GM19438 (cell line): ENCODE measurements around the gene RGS2.

Source experiments
- ATAC-seq: cut with Tn5 transposase; IDR thresholded peaks from one replicate; pipeline ENCODE4 v1.9.1; 2021; ENCODE audit warnings: low read depth; ENCODE audit not compliant: unreplicated experiment

RGS2 gene

GRCh38 chr1:192826791-192827546, 18.1 kb downstream of the RGS2 start:
- ATAC-seq = peak; percentile 96

DNA sequence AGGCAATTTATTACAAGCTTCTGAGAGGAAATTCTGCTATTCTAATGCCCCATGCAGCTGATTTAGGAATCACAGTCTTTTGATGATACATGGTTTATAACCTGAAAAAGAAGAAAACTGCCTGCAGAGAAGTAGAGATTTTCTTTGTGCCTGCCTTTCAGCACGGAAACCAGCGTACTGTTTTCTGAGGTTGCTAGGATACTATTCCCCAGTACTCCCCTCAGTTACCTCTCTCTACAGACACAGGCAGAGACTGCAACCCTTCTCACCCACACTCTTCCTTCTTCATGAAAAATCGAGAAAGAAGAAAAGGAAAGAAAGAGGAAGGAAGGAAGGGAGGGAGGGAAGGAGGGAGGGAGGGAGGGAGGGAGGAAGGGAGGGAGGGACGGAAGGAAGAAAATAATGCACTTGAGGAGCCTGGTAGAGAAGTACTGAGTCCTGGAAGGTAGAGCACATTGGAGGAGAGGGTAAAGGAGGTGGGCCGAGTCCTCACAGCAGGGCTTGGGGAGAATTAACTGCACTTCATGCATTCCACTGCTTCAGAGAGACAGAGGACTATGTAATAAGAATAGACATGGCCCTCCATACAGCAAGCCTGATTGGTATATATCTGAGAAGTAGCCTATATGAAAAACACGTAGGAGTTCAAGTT, 21.9 kb downstream of the RGS2 start:
- ATAC-seq = no peak

- no peak for ATAC-seq
These were observed 23.0 kb downstream of the RGS2 start for GRCh38 chr1:192831706-192832355.

- ATAC-seq = no peak
These were observed 23.7 kb downstream of the RGS2 start for GRCh38 chr1:192832492-192832891.

DNA sequence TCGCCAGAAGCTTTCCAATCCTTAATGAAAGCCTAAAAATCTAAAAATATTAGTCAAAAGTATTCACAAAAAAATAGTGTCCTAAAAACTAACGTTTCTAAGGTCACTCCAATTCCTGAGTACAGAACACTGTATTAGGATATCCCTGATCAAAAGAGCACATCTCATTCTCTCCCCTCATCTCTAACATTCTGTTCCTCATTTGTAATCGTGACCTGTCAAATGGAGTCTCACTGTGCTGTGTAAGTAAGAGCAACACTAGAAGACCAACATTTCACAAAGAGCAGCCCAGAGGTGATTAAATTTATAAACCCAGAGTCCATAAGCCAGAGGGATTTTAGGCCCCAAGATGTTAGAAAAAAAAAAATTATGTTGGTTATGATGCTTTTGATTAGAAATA, 26.3 kb downstream of the RGS2 start:
- ATAC-seq = no peak

DNA sequence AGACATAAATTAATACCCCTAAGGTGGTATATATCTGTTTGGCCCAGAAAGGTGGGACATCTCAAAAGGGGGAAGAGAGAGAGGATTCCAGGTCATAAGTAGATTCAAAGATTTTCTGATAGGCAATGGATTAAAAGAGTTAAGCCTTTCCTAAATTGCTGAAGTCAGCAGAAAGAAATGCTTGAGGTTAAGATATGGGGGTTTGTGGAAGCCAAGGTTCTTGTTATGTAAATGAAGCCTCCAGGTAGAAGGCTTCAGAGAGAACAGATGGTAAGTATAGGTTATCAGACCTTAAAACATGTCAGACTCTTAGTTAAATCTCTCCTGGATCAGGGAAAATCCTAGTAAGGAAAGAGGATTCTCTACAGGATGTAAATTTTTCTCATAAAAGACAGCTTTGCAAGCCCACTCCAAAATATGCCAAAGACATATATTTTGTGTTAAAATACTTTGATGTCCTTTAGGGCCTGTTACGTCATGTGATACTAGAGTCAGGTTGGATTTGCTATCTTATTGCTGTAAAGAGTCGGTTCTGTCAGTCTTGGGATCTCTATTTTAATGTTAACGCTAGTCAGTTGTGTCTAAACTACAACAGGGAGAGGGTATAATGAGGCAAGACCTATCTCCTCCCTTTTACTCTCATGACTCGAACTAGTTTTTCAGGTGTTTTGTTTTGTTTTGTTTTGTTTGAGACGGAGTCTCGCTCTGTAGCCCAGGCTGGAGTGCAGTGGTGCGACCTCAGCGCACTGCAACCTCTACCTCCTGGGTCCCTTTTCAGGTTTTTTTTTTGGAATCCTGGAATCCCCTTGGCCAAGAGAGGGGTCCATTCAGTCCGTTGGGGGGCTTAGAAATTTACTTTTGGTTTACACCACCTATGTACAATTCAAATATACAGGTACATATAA, 30.6 kb downstream of the RGS2 start:
- ATAC-seq = no peak

- no peak for ATAC-seq
These were observed 35.5 kb downstream of the RGS2 start for GRCh38 chr1:192844360-192844759.

DNA sequence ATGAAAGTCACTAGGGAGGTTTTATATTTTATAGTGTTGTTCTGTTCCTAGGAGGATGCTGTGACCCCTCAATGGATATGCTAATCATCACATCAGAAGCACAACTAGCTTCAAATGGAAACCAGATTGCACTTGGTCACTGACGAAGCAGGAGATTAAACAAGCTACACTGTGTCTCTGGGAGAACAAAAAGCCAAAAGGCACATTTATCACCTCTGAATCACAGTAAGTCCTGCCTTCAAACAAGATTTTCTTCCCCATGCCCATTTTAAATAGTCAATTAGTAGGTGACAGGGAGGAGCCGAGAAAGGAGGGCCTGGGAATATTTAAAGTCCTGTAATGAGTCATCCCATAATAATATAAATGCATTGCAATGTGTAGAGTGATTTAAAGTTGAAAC, 38.1 kb downstream of the RGS2 start:
- no peak for ATAC-seq

DNA sequence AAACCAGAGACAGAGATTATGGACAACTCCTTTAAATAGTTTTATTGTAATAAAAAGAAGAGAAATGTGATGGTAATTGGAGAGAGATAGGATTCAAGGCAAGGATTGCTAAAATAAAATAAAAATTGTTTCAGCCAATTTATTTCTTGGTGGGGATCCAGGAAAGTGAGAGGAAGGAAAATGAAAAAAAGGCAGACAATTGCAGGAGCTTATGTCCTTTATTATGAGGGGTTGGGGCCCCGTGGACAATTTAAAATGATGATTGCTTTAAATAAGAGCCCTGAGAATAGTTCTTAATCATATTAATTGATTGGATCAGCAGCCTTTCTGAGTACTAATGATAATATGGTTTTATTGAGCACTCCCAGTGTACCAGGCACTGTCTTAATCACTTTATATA, 40.2 kb downstream of the RGS2 start:
- no peak for ATAC-seq

- no peak for ATAC-seq
These were observed 40.6 kb downstream of the RGS2 start for GRCh38 chr1:192849442-192849841.

DNA sequence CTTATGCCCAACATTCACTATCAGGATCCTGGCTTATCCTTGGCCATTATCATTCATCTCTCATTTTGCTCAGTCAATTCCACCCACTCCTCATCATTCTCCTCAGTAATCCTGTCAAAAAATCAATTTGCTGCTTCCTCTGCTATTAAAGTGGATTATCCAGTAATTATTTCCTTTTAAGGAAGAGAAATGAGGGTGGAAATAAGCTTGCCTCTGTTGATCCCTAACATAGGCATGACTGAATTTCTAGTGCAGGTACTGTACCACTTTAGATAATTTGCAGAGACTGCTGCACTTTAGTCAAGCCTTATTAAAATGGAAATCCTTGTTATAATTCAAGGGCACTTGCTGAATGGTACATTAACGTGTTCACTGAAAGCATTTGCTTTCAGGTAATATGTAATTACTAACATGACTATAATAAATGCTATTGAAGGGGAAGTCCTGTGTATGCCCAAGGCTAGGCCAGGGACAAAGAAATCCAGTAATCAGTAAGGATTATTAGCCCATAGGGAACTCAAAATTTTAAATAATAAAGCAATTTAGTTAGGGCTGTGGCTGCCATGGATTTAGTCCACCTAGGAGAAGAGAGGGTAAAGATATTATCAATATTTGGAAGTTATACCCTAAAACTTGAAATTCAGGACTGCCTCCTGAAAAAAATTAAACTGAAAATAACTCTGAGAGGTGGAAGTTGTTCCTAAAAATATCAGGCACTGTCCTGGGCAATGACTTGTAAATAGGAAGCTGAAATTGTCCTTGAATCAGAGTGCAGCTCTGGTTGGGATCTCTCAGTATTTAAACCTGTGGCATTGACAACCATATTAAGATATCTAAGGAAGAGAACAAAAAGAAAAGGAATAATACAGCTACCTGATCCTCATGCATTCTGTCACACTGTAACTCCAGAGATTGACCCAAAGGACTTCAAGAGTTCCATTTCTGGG, 43.4 kb downstream of the RGS2 start:
- ATAC-seq = no peak

- ATAC-seq = no peak
These were observed 49.6 kb downstream of the RGS2 start for GRCh38 chr1:192858456-192858855.

GRCh38 chr1:192859808-192860207, 51.0 kb downstream of the RGS2 start:
- ATAC-seq = no peak

DNA sequence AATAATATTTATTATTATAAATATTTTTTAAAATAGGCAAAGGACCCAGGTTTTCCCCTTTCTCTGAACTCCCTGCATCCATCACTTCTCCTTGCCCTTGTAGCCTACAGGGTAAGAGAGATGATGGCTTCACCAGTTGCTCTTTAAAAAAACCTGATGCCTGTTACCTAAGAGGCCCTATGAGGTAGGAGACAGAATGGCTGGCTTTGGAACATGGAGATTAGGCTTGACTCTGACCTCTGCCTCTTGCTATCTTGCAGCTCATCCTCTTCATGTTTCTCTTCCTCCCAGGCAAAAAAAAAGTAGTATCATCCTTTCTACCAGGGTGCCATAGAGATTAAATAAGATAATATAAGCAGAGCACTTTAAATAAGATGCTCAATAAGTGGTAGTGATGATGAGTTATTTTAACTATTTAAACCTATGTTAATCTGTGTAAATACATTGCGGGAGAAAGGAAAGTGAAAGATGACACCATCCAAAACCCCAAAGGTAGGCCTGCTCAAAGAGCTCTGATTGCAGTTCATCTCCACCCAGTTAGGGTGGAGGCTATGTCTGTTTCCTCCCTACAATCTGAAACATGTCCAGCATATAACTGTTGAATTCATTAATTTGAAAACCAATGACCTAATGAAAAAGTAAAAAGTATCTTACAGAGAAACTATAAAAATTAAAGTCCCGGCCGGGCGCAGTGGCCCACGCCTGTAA, 51.8 kb downstream of the RGS2 start:
- ATAC-seq = no peak

DNA sequence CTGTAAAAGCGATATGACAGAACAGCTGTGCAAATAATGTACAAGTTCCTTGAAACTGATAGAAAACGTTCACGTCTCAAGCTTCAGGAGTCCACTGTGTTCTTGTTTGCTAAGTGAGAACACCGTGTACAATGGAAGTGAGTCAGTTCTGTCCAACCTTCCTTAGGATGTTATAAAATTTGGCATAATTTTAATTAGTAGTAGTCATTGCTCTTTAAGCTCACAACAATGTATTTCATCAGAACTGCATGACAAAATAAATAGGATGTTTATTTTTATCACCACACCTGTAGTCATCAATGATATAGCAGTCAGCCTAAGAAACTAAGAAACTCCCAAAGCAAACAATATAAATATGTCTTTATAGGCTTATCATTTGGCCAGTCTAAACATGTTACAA, 53.0 kb downstream of the RGS2 start:
- ATAC-seq = no peak
